IPS-20b (cell line): ENCODE measurements around the gene IFNAR1.
"Not testable (repeated sequence)": the region's sequence is repeated elsewhere in the genome, so short reads cannot be mapped to it uniquely, and the experiment has no call there.

Experiments used
- H3K27ac ChIP-seq: one replicate; pipeline ENCODE4 v1.5.1; 2013; ENCODE audit warnings: low read length
- H3K27me3 ChIP-seq: 2 replicates; pipeline ENCODE4 v1.6.1; 2013; ENCODE audit warnings: mild to moderate bottlenecking, low read length, inconsistent platforms; ENCODE audit not compliant: insufficient read depth
- H3K36me3 ChIP-seq: 2 replicates; pipeline ENCODE4 v1.6.1; 2013; ENCODE audit warnings: low read depth, mild to moderate bottlenecking, inconsistent platforms, low read length, moderate library complexity; ENCODE audit not compliant: insufficient read depth
- H3K4me1 ChIP-seq: 2 replicates; pipeline ENCODE4 v1.6.1; 2013; ENCODE audit warnings: mild to moderate bottlenecking, control low read depth, inconsistent platforms, low read length, moderate library complexity; ENCODE audit not compliant: insufficient read depth
- H3K4me3 ChIP-seq: 2 replicates; pipeline ENCODE4 v1.5.1; 2013; ENCODE audit warnings: mild to moderate bottlenecking, low read length, inconsistent platforms
- H3K9ac ChIP-seq: 2 replicates; pipeline ENCODE4 v1.6.1; 2013; ENCODE audit warnings: low read depth, mild to moderate bottlenecking, inconsistent platforms, low read length, moderate library complexity
- H3K9me3 ChIP-seq: 2 replicates; pipeline ENCODE4 v1.6.1; 2013; ENCODE audit warnings: mild to moderate bottlenecking, low read depth, low read length, inconsistent platforms; ENCODE audit not compliant: insufficient read depth

IFNAR1 gene

GRCh38 chr21:33355996-33356395, 31.2 kb downstream of the IFNAR1 start:
- Histone ChIP-seq H3K4me3 (no peak overlapping the region), H3K27me3 (no peaks in the 10 kb centered on the region), H3K36me3 (peaks cover 32% of the 10 kb centered on the region), H3K9me3 (no peaks in the 10 kb centered on the region), H3K27ac (no peak overlapping the region), H3K9ac (no peak overlapping the region), H3K4me1 (no peaks in the 10 kb centered on the region)

- no peak overlapping the region for H3K9ac ChIP-seq
Observed at GRCh38 chr21:33357177-33357576, 32.4 kb downstream of the IFNAR1 start.

GRCh38 chr21:33359446-33359845, 34.7 kb downstream of the IFNAR1 start:
- no peak overlapping the region for H3K27ac ChIP-seq
- H3K4me1 ChIP-seq = peaks cover 9% of the 10 kb centered on the region; the same call in 1 of the 2 replicates
- H3K27me3 ChIP-seq = no peaks in the 10 kb centered on the region
- no peaks in the 10 kb centered on the region for H3K9me3 ChIP-seq
- H3K9ac ChIP-seq = no peak overlapping the region
- peaks cover 22% of the 10 kb centered on the region for H3K36me3 ChIP-seq
- H3K4me3 ChIP-seq = no peak overlapping the region

More at GRCh38 chr21:33357177-33357576, 32.4 kb downstream of the IFNAR1 start:
- no peak overlapping the region for H3K27ac ChIP-seq
- H3K27me3 ChIP-seq = no peaks in the 10 kb centered on the region
- H3K4me3 ChIP-seq = no peak overlapping the region
- H3K9me3 ChIP-seq = no peaks in the 10 kb centered on the region
- H3K36me3 ChIP-seq = peaks cover 29% of the 10 kb centered on the region
- H3K4me1 ChIP-seq = peaks cover 3% of the 10 kb centered on the region; the same call in 1 of the 2 replicates

- Histone ChIP-seq H3K4me1 (peaks cover 9% of the 10 kb centered on the region; the same call in 1 of the 2 replicates), H3K9ac (no peak overlapping the region), H3K27me3 (no peaks in the 10 kb centered on the region), H3K9me3 (no peaks in the 10 kb centered on the region), H3K4me3 (no peak overlapping the region), H3K27ac (no peak overlapping the region), H3K36me3 (peaks cover 15% of the 10 kb centered on the region)
Observed at GRCh38 chr21:33360281-33360680, 35.5 kb downstream of the IFNAR1 start.

- Histone ChIP-seq H3K9me3 (peaks cover under 1% of the 10 kb centered on the region; the same call in 1 of the 2 replicates), H3K27ac (no peak overlapping the region), H3K27me3 (no peaks in the 10 kb centered on the region), H3K4me3 (no peak overlapping the region), H3K36me3 (peaks cover 7% of the 10 kb centered on the region; the same call in 1 of the 2 replicates), H3K9ac (no peak overlapping the region), H3K4me1 (peaks cover 9% of the 10 kb centered on the region; the same call in 1 of the 2 replicates)
Observed at GRCh38 chr21:33360881-33361602, 36.3 kb downstream of the IFNAR1 start.

GRCh38 chr21:33362044-33362555, 37.3 kb downstream of the IFNAR1 start:
- H3K27ac ChIP-seq = peak overlapping the region; percentile 40
- H3K36me3 ChIP-seq = no peaks in the 10 kb centered on the region
- no peaks in the 10 kb centered on the region for H3K27me3 ChIP-seq
- H3K4me3 ChIP-seq = peak overlapping the region; percentile 51
- peaks cover 9% of the 10 kb centered on the region; the same call in 1 of the 2 replicates for H3K4me1 ChIP-seq
- H3K9me3 ChIP-seq = peaks cover 11% of the 10 kb centered on the region
- H3K9ac ChIP-seq = peak overlapping the region; percentile 68; the same call in 1 of the 2 replicates

GRCh38 chr21:33363911-33364609, 39.3 kb downstream of the IFNAR1 start:
- not testable (repeated sequence) for H3K36me3 ChIP-seq, H3K9ac ChIP-seq, H3K27me3 ChIP-seq, H3K27ac ChIP-seq, H3K4me3 ChIP-seq, H3K4me1 ChIP-seq
- H3K9me3 ChIP-seq = peaks cover 27% of the 10 kb centered on the region

- Histone ChIP-seq H3K4me1 (peaks cover 9% of the 10 kb centered on the region; the same call in 1 of the 2 replicates), H3K27ac (no peak overlapping the region), H3K9ac (no peak overlapping the region), H3K36me3 (no peaks in the 10 kb centered on the region), H3K9me3 (peaks cover 30% of the 10 kb centered on the region), H3K27me3 (no peaks in the 10 kb centered on the region), H3K4me3 (no peak overlapping the region)
Observed at GRCh38 chr21:33364830-33365229, 40.1 kb downstream of the IFNAR1 start.

- Histone ChIP-seq H3K9ac (no peak overlapping the region), H3K9me3 (peaks cover 34% of the 10 kb centered on the region), H3K4me3 (no peak overlapping the region), H3K36me3 (no peaks in the 10 kb centered on the region), H3K27ac (no peak overlapping the region), H3K27me3 (no peaks in the 10 kb centered on the region), H3K4me1 (peaks cover 4% of the 10 kb centered on the region; the same call in 1 of the 2 replicates)
Observed at GRCh38 chr21:33367309-33367973, 42.7 kb downstream of the IFNAR1 start.

- no peaks in the 10 kb centered on the region for H3K36me3 ChIP-seq
- H3K9me3 ChIP-seq = peaks cover 34% of the 10 kb centered on the region
- H3K4me3 ChIP-seq = no peak overlapping the region
- no peak overlapping the region for H3K9ac ChIP-seq
- H3K4me1 ChIP-seq = no peaks in the 10 kb centered on the region
- no peaks in the 10 kb centered on the region for H3K27me3 ChIP-seq
- H3K27ac ChIP-seq = no peak overlapping the region
Observed at GRCh38 chr21:33368124-33368523, 43.4 kb downstream of the IFNAR1 start.

- no peaks in the 10 kb centered on the region for H3K4me1 ChIP-seq
- H3K4me3 ChIP-seq = no peak overlapping the region
- H3K9me3 ChIP-seq = peaks cover 34% of the 10 kb centered on the region
- H3K27ac ChIP-seq = no peak overlapping the region
- no peaks in the 10 kb centered on the region for H3K27me3 ChIP-seq
- no peak overlapping the region for H3K9ac ChIP-seq
- no peaks in the 10 kb centered on the region for H3K36me3 ChIP-seq
Observed at GRCh38 chr21:33368576-33368975, 43.8 kb downstream of the IFNAR1 start.
